K562 (cell line): Measurements from ENCODE around the gene VAC14. TPM values are rescaled to one million over a fixed set of nuclear protein-coding genes. Genes with fewer than 3 reads are reported as not detected.

Source experiments
- ATAC-seq: fragments of 200-7000 bp; cut with Tn5 transposase; 3 replicates; pipeline ENCODE4 v1.9.1; 2020; ENCODE audit warnings: moderate library complexity
- BruUV-seq: library from RNA; stranded (reverse); fragments of 400-500 nt; replicated peaks from 2 replicates; lab custom pipeline; 2021; lab: Mats Ljungman, UMichigan
- CTCF ChIA-PET: fragments of 300-600 bp; formaldehyde crosslinking; extraction: SDS; loops from one replicate; lab custom pipeline; 2021; ENCODE audit warnings: low intra/inter-chr PET ratio; lab: Yijun Ruan, JAX
- POLR2A ChIA-PET: fragments of 300-600, 350-650 bp; sonication (Branson Sonifier 250); formaldehyde crosslinking; extraction: SDS; loops from one replicate; lab custom pipeline; 2021; ENCODE audit warnings: antibody characterized with exemption, inconsistent platforms; lab: Yijun Ruan, JAX
- DNase-seq, 4 experiments: peaks; one replicate each; pipeline versions ENCODE4 v3.0.0 to v3.0.0-alpha.2; 2011 to 2018; ENCODE audit warnings: low spot score in 3 of 4, mixed read lengths in 3 of 4; ENCODE audit errors: extremely low read depth in 1 of 4
- FAIRE-seq: peaks from 2 replicates; lab custom pipeline; 2011; peaks lifted over from hg19 to GRCh38; lab: Jason Lieb, UNC
- H2AFZ ChIP-seq: 2 replicates; pipeline ENCODE4 v1.6.0; 2011; ENCODE audit warnings: low read depth, low read length, control low read depth, inconsistent platforms
- H3K27ac ChIP-seq: fragments of 200-600 bp; 3 replicates; pipeline ENCODE4 v1.8.0; 2011; ENCODE audit warnings: low read depth, mild to moderate bottlenecking, control low read depth, inconsistent platforms, low read length, moderate library complexity, mixed read lengths; ENCODE audit errors: extremely low read depth
- H3K27me3 ChIP-seq, 2 experiments: fragments of 300-600 bp in 1 of 2; 2 replicates in 1 of 2; 3 replicates in 1 of 2; pipeline versions ENCODE4 v1.6.0 to v1.8.0; 2011; ENCODE audit warnings: inconsistent platforms in 2 of 2, low read length in 2 of 2, mild to moderate bottlenecking in 1 of 2, mixed read lengths in 1 of 2, moderate library complexity in 1 of 2; ENCODE audit not compliant: control insufficient read depth in 2 of 2, insufficient read depth in 2 of 2
- H3K36me3 ChIP-seq: fragments of 300-600 bp; 3 replicates; pipeline ENCODE4 v1.8.0; 2011; ENCODE audit warnings: mild to moderate bottlenecking, low read length, inconsistent platforms; ENCODE audit not compliant: control insufficient read depth, insufficient read depth
- H3K4me1 ChIP-seq, 2 experiments: fragments of 200-600 bp in 1 of 2; replicated peaks in 1 of 2; 2 replicates in 1 of 2; 3 replicates in 1 of 2; pipeline versions ENCODE4 v1.5.1 to v1.8.0; 2011; ENCODE audit warnings: inconsistent platforms in 2 of 2, low read length in 2 of 2, mild to moderate bottlenecking in 1 of 2, mixed read lengths in 1 of 2, moderate library complexity in 1 of 2; ENCODE audit not compliant: control insufficient read depth in 2 of 2, insufficient read depth in 2 of 2
- H3K4me2 ChIP-seq: 2 replicates; pipeline ENCODE4 v1.6.1; 2011; ENCODE audit warnings: low read length, control low read depth, inconsistent platforms, mixed read lengths; ENCODE audit not compliant: insufficient read depth
- H3K4me3 ChIP-seq: fragments of 200-600 bp; sonication (generic), shearing (Covaris generic); 2 replicates; pipeline ENCODE4 v1.5.1; 2016; ENCODE audit warnings: control low read depth, inconsistent platforms
- H3K79me2 ChIP-seq: fragments of 200-600 bp; 3 replicates; pipeline ENCODE4 v1.8.0; 2011; ENCODE audit warnings: low read length, inconsistent platforms; ENCODE audit not compliant: control insufficient read depth, insufficient read depth
- H3K9ac ChIP-seq, 2 experiments: 2 replicates each; pipeline versions ENCODE4 v1.6.0 to v1.6.1; 2011; ENCODE audit warnings: low read depth in 2 of 2, low read length in 2 of 2, control low read depth in 1 of 2, inconsistent platforms in 1 of 2, mild to moderate bottlenecking in 1 of 2, mixed read lengths in 1 of 2; ENCODE audit not compliant: insufficient read depth in 1 of 2
- H3K9me1 ChIP-seq: one replicate; pipeline ENCODE4 v1.6.0; 2011; ENCODE audit warnings: inconsistent platforms, mild to moderate bottlenecking, low read length, moderate library complexity; ENCODE audit not compliant: control insufficient read depth, insufficient read depth
- H3K9me3 ChIP-seq: replicated peaks from 2 replicates; pipeline ENCODE4 v1.5.1; 2011; ENCODE audit warnings: low read depth, low read length, inconsistent platforms; ENCODE audit not compliant: control insufficient read depth, insufficient read depth
- H4K20me1 ChIP-seq: replicated peaks from 2 replicates; pipeline ENCODE4 v1.6.1; 2011; ENCODE audit warnings: low read length, inconsistent platforms, mixed read lengths; ENCODE audit not compliant: control insufficient read depth, insufficient read depth
- CBX1 ChIP-seq: sonication (generic); IDR thresholded peaks from 2 replicates; pipeline ENCODE4 v1.6.1; 2016; ENCODE audit warnings: antibody characterized with exemption, low read depth, mild to moderate bottlenecking
- HEY1 ChIP-seq: fragments of 250-450 bp; sonication (Bioruptor Pico); IDR thresholded peaks from 2 replicates; pipeline ENCODE4 v1.5.0; 2020; ENCODE audit warnings: mild to moderate bottlenecking, moderate library complexity, borderline replicate concordance
- HNRNPH1 ChIP-seq: fragments of 200-400 bp; formaldehyde crosslinking; optimal IDR thresholded peaks from 2 replicates; pipeline ENCODE3; 2017; ENCODE audit warnings: low read depth, mild to moderate bottlenecking, low read length, moderate library complexity
- KDM2B ChIP-seq: fragments of 250-450 bp; sonication (Bioruptor Pico); IDR thresholded peaks from 2 replicates; pipeline ENCODE4 v1.8.0; 2021; ENCODE audit warnings: mild to moderate bottlenecking, moderate library complexity
- MBD2 ChIP-seq: sonication (generic); IDR thresholded peaks from 2 replicates; pipeline ENCODE4 v1.6.1; 2016; ENCODE audit warnings: low read depth, borderline replicate concordance
- RBM22 ChIP-seq: fragments of 200-400 bp; formaldehyde crosslinking; IDR thresholded peaks from 2 replicates; pipeline ENCODE4 v1.6.1; 2018; ENCODE audit warnings: low read length, low read depth; ENCODE audit not compliant: poor library complexity, severe bottlenecking
- SMAD4 ChIP-seq: fragments of 250-450 bp; sonication (Bioruptor Pico); conservative IDR thresholded peaks from 2 replicates; pipeline ENCODE4 v1.8.0; 2021; ENCODE audit warnings: inconsistent platforms, mild to moderate bottlenecking, moderate library complexity
- ZFP1 ChIP-seq: fragments of 450-650 bp; formaldehyde crosslinking; IDR thresholded peaks from 2 replicates; pipeline ENCODE4 v1.4.0; 2020; ENCODE audit warnings: mild to moderate bottlenecking, mixed read lengths
- WGBS: fragments of 100-300 bp; shearing (Covaris generic); methylation state at CpG from one replicate; pipeline ENCODE4 v1.1.6; 2016; ENCODE audit warnings: low coverage, mixed read lengths; ENCODE audit not compliant: insufficient coverage; ENCODE audit errors: missing lambda C conversion rate; 5-methylcytosine and 5-hydroxymethylcytosine counted together
- in situ Hi-C: fragments of 300-500 bp; cut with MboI; formaldehyde crosslinking; loops from 4 replicates; pipeline ENCODE4 v1.15.0; 2018; ENCODE audit warnings: inconsistent platforms, mixed read lengths
- intact Hi-C: fragments of 100-400 bp; cut with micrococcal nuclease; formaldehyde crosslinking; loops from 2 replicates; pipeline ENCODE4 v1.14.2; 2022
- polyA plus RNA-seq, 8 experiments: library from polyadenylated mRNA; depleted of rRNA in 4 of 8; stranded (reverse) in 5 of 8; unstranded in 3 of 8; fragments of >200 nt; fragmentation: Nextera tagmentation in 2 of 8; fragmentation: Illumina TruSeq in 1 of 8; extraction: Ambion mirVana in 2 of 8; extraction: Trizol in 1 of 8; gene quantifications; 2 replicates each; pipeline versions ENCODE4 v1.2.1 to v1.2.3, GENCODE V29; 2011 to 2014; ENCODE audit warnings: inconsistent platforms in 1 of 8, missing spikeins in 1 of 8
- total RNA-seq, 7 experiments: library from RNA; depleted of rRNA in 6 of 7; stranded (reverse); fragments of >200 nt in 6 of 7; fragmentation: Illumina TruSeq in 2 of 7; extraction: Trizol in 2 of 7; gene quantifications; 2 replicates each; pipeline versions ENCODE4 v1.2.1 to v1.2.3, GENCODE V29; 2011 to 2021; ENCODE audit warnings: low replicate concordance in 1 of 7
- TF ChIP-seq, protein P1 (sequence below): sonication (generic); formaldehyde crosslinking; IDR thresholded peaks from 2 replicates; pipeline ENCODE4 v1.8.1; 2023; ENCODE audit warnings: mild to moderate bottlenecking, missing genetic modification reagents
- TF ChIP-seq, protein P2 (sequence below), 2 experiments: fragments of 450-650 bp; IDR thresholded peaks; 2 replicates each; pipeline ENCODE4 v1.6.1; 2018; ENCODE audit warnings: mild to moderate bottlenecking in 2 of 2, low read depth in 1 of 2; ENCODE audit not compliant: partially characterized antibody in 2 of 2

VAC14 gene
- total and polyA plus RNA-seq, 9 of the 15 experiments (the other 6 are each of a cell fraction or from before 2014, with no cell fraction given): 1.3 to 41.6 (median 26.6) TPM

DNA sequence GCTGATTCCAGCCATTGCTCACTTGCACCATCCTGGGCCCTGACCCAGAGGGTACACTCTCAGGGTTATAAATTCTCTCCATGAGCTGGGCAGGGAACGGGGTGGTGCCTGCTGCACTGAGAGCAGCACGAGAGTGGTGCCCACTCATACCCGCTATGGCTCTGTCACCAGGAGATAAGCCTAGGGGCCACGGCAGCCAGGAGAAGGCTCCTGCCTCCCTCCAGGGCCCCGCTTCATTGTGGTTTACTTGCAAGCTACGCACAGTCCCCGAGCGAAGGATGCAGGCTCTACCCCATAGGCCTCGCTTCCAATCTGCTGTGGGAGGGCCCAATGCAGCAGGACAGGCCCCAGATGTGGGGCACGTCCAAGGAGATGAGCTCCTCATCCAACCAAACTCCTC lies 48.5 kb downstream of the VAC14 start:
- no peaks in the 10 kb centered on the region for H3K9me3 ChIP-seq
- peaks cover 14% of the 10 kb centered on the region; the same call in 2 of the 3 replicates for H3K36me3 ChIP-seq
- no peaks in the 10 kb centered on the region for H3K79me2 ChIP-seq
- no TSS peak for BruUV-seq
- H3K9ac ChIP-seq: peak overlapping the region in 1 of 2 experiments; percentile 26; a peak in 1 of 4 replicates
- H3K27me3 ChIP-seq: no peaks in the 10 kb centered on the region
- H3K4me2 ChIP-seq: no peak overlapping the region
- no peak overlapping the region for H3K27ac ChIP-seq
- FAIRE-seq: no peak
- no peak for DNase-seq
- in situ Hi-C loops: no loop called here
- intact Hi-C loops: no loop called here
- H3K4me3 ChIP-seq: no peak overlapping the region
- no peaks in the 10 kb centered on the region for H4K20me1 ChIP-seq
- POLR2A ChIA-PET: interaction anchor here (0.6 kb wide), 1 partner anchor 12 kb away, joined by 3 read pairs; no protein-coding TSS in a partner anchor
- WGBS: 69% methylated on average over 7 of the region's 10 CpGs
- H3K9me1 ChIP-seq: no peaks in the 10 kb centered on the region
- H2AFZ ChIP-seq: no peak overlapping the region
- H3K4me1 ChIP-seq: peaks cover 12 to 36% of the 10 kb centered on the region in 2 experiments
- CTCF ChIA-PET: no interaction called here
- ATAC-seq: no peak
- TF ChIP-seq ZFP1 (CRISPR knock-in tag) (no peak), SMAD4 (no peak), CBX1 (no peak), HNRNPH1 (no peak), KDM2B (no peak), MBD2 (no peak), RBM22 (no peak), HEY1 (CRISPR knock-in tag) (no peak)
- TF ChIP-seq, protein P1, sequence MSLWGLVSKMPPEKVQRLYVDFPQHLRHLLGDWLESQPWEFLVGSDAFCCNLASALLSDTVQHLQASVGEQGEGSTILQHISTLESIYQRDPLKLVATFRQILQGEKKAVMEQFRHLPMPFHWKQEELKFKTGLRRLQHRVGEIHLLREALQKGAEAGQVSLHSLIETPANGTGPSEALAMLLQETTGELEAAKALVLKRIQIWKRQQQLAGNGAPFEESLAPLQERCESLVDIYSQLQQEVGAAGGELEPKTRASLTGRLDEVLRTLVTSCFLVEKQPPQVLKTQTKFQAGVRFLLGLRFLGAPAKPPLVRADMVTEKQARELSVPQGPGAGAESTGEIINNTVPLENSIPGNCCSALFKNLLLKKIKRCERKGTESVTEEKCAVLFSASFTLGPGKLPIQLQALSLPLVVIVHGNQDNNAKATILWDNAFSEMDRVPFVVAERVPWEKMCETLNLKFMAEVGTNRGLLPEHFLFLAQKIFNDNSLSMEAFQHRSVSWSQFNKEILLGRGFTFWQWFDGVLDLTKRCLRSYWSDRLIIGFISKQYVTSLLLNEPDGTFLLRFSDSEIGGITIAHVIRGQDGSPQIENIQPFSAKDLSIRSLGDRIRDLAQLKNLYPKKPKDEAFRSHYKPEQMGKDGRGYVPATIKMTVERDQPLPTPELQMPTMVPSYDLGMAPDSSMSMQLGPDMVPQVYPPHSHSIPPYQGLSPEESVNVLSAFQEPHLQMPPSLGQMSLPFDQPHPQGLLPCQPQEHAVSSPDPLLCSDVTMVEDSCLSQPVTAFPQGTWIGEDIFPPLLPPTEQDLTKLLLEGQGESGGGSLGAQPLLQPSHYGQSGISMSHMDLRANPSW (CRISPR knock-in tag): no peak
- TF ChIP-seq, protein P2, sequence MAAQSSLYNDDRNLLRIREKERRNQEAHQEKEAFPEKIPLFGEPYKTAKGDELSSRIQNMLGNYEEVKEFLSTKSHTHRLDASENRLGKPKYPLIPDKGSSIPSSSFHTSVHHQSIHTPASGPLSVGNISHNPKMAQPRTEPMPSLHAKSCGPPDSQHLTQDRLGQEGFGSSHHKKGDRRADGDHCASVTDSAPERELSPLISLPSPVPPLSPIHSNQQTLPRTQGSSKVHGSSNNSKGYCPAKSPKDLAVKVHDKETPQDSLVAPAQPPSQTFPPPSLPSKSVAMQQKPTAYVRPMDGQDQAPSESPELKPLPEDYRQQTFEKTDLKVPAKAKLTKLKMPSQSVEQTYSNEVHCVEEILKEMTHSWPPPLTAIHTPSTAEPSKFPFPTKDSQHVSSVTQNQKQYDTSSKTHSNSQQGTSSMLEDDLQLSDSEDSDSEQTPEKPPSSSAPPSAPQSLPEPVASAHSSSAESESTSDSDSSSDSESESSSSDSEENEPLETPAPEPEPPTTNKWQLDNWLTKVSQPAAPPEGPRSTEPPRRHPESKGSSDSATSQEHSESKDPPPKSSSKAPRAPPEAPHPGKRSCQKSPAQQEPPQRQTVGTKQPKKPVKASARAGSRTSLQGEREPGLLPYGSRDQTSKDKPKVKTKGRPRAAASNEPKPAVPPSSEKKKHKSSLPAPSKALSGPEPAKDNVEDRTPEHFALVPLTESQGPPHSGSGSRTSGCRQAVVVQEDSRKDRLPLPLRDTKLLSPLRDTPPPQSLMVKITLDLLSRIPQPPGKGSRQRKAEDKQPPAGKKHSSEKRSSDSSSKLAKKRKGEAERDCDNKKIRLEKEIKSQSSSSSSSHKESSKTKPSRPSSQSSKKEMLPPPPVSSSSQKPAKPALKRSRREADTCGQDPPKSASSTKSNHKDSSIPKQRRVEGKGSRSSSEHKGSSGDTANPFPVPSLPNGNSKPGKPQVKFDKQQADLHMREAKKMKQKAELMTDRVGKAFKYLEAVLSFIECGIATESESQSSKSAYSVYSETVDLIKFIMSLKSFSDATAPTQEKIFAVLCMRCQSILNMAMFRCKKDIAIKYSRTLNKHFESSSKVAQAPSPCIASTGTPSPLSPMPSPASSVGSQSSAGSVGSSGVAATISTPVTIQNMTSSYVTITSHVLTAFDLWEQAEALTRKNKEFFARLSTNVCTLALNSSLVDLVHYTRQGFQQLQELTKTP (IDR thresholded peaks at IDR 0.05; ENCODE audit: low read depth in 1 of 2, partially characterized antibody in 2 of 2): no peak
